IMR-90 (cell line): ENCODE results near the gene AGGF1. TPM values are rescaled to one million over a fixed set of nuclear protein-coding genes. Genes with fewer than 3 reads are reported as not detected.

ENCODE experiments used
- ATAC-seq: fragments of 200-7000 bp; cut with Tn5 transposase; 2 replicates; pipeline ENCODE4 v1.9.1; 2020; ENCODE audit warnings: low read depth, mild to moderate bottlenecking, moderate library complexity
- BruUV-seq: library from RNA; stranded (reverse); fragments of 400-500 nt; replicated peaks from 2 replicates; lab custom pipeline; 2021; lab: Mats Ljungman, UMichigan
- CTCF ChIA-PET: fragments of 300-600 bp; formaldehyde crosslinking; extraction: SDS; loops from one replicate; lab custom pipeline; 2021; ENCODE audit warnings: antibody characterized with exemption; lab: Yijun Ruan, JAX
- POLR2A ChIA-PET: fragments of 300-600 bp; sonication (Branson Sonifier 250); formaldehyde crosslinking; loops from one replicate; lab custom pipeline; 2022; ENCODE audit warnings: antibody characterized with exemption; ENCODE audit not compliant: unreplicated experiment; lab: Charles Lee
- DNase-seq: peaks from one replicate; pipeline ENCODE4 v3.0.0; 2013
- H2AFZ ChIP-seq: replicated peaks from 2 replicates; pipeline ENCODE3; 2013; ENCODE audit warnings: low read length, mild to moderate bottlenecking; ENCODE audit not compliant: poor library complexity
- H2AK5ac ChIP-seq: 2 replicates; pipeline ENCODE4 v1.6.1; 2013; ENCODE audit warnings: low read depth, low read length, inconsistent platforms
- H2AK9ac ChIP-seq: replicated peaks from 2 replicates; pipeline ENCODE3; 2013; ENCODE audit warnings: mild to moderate bottlenecking, low read depth, low read length, moderate library complexity; ENCODE audit not compliant: poor library complexity
- H2BK120ac ChIP-seq: 2 replicates; pipeline ENCODE4 v1.6.1; 2013; ENCODE audit warnings: low read depth, low read length, inconsistent platforms
- H2BK15ac ChIP-seq: 3 replicates; pipeline ENCODE4 v1.6.1; 2013; ENCODE audit warnings: low read depth, low read length, inconsistent platforms
- H2BK20ac ChIP-seq: 2 replicates; pipeline ENCODE4 v1.6.1; 2013; ENCODE audit warnings: low read depth, mild to moderate bottlenecking, inconsistent platforms, low read length, moderate library complexity
- H2BK5ac ChIP-seq: 2 replicates; pipeline ENCODE4 v1.6.1; 2013; ENCODE audit warnings: mild to moderate bottlenecking, low read depth, low read length, inconsistent platforms; ENCODE audit not compliant: poor library complexity, severe bottlenecking
- H3K14ac ChIP-seq: replicated peaks from 2 replicates; pipeline ENCODE4 v1.6.1; 2013; ENCODE audit warnings: low read depth, low read length, inconsistent platforms
- H3K18ac ChIP-seq: 2 replicates; pipeline ENCODE4 v1.6.1; 2013; ENCODE audit warnings: low read depth, low read length, control low read depth
- H3K23ac ChIP-seq: 2 replicates; pipeline ENCODE4 v1.6.1; 2013; ENCODE audit warnings: low read depth, low read length, inconsistent platforms
- H3K27ac ChIP-seq: 2 replicates; pipeline ENCODE4 v1.5.1; 2013; ENCODE audit warnings: mild to moderate bottlenecking, control low read depth, low read length; ENCODE audit not compliant: insufficient read depth
- H3K27me3 ChIP-seq: 2 replicates; pipeline ENCODE4 v1.6.1; 2013; ENCODE audit warnings: low read length; ENCODE audit not compliant: control insufficient read depth, insufficient read depth
- H3K36me3 ChIP-seq: 2 replicates; pipeline ENCODE4 v1.6.1; 2013; ENCODE audit warnings: low read length, mixed read lengths; ENCODE audit not compliant: control insufficient read depth, insufficient read depth
- H3K4ac ChIP-seq: 2 replicates; pipeline ENCODE4 v1.6.1; 2013; ENCODE audit warnings: low read depth, low read length, inconsistent platforms
- H3K4me1 ChIP-seq: 2 replicates; pipeline ENCODE4 v1.6.1; 2013; ENCODE audit warnings: low read length, mixed read lengths; ENCODE audit not compliant: control insufficient read depth, insufficient read depth
- H3K4me2 ChIP-seq: 2 replicates; pipeline ENCODE4 v1.6.1; 2013; ENCODE audit warnings: low read depth, mild to moderate bottlenecking, control low read depth, low read length, moderate library complexity
- H3K4me3 ChIP-seq: 2 replicates; pipeline ENCODE4 v1.5.1; 2013; ENCODE audit warnings: low read depth, mild to moderate bottlenecking, control low read depth, low read length, moderate library complexity; ENCODE audit not compliant: insufficient read depth
- H3K56ac ChIP-seq: 2 replicates; pipeline ENCODE4 v1.6.1; 2013; ENCODE audit warnings: low read length, inconsistent platforms; ENCODE audit not compliant: insufficient read depth; ENCODE audit errors: extremely low read depth
- H3K79me1 ChIP-seq, 2 experiments: 2 replicates each; pipeline ENCODE4 v1.6.1; 2013; ENCODE audit warnings: low read length in 2 of 2, inconsistent platforms in 1 of 2, low read depth in 1 of 2
- H3K9ac ChIP-seq: 2 replicates; pipeline ENCODE4 v1.6.1; 2013; ENCODE audit warnings: low read depth, low read length, control low read depth
- H3K9me1 ChIP-seq: 2 replicates; pipeline ENCODE4 v1.6.1; 2013; ENCODE audit warnings: low read length, inconsistent platforms; ENCODE audit not compliant: insufficient read depth
- H3K9me3 ChIP-seq: 2 replicates; pipeline ENCODE4 v1.6.1; 2013; ENCODE audit warnings: low read length; ENCODE audit not compliant: control insufficient read depth, insufficient read depth
- H4K20me1 ChIP-seq: 2 replicates; pipeline ENCODE4 v1.6.1; 2013; ENCODE audit warnings: low read length, inconsistent platforms; ENCODE audit not compliant: insufficient read depth
- H4K5ac ChIP-seq: 2 replicates; pipeline ENCODE4 v1.6.1; 2013; ENCODE audit warnings: mild to moderate bottlenecking, low read depth, low read length, control low read depth
- H4K8ac ChIP-seq, 2 experiments: 2 replicates each; pipeline ENCODE4 v1.6.1; 2013; ENCODE audit warnings: low read depth in 2 of 2, low read length in 2 of 2, control low read depth in 1 of 2, inconsistent platforms in 1 of 2
- H4K91ac ChIP-seq: 2 replicates; pipeline ENCODE4 v1.6.1; 2013; ENCODE audit warnings: low read depth, low read length, inconsistent platforms; ENCODE audit not compliant: insufficient read depth
- MXI1 ChIP-seq: IDR thresholded peaks from 2 replicates; pipeline ENCODE4 v1.6.1; 2012; ENCODE audit warnings: low read depth, mild to moderate bottlenecking, low read length, moderate library complexity, borderline replicate concordance
- POLR2A ChIP-seq: IDR thresholded peaks from 2 replicates; pipeline ENCODE4 v1.6.1; 2012; ENCODE audit warnings: mild to moderate bottlenecking, low read depth, low read length
- RCOR1 ChIP-seq: IDR thresholded peaks from 2 replicates; pipeline ENCODE4 v1.6.1; 2012; ENCODE audit warnings: mild to moderate bottlenecking, low read length, improper control_type of control experiment; ENCODE audit not compliant: insufficient replicate concordance
- RFX5 ChIP-seq: IDR thresholded peaks from 2 replicates; pipeline ENCODE4 v1.8.0; 2012; ENCODE audit warnings: low read depth, mild to moderate bottlenecking, low read length, moderate library complexity
- USF2 ChIP-seq: fragments of 150-350 bp; IDR thresholded peaks from 2 replicates; pipeline ENCODE4 v1.6.1; 2017; ENCODE audit warnings: mild to moderate bottlenecking, antibody characterized with exemption, low read length, low read depth
- WGBS, 2 experiments: methylation state at CpG; one replicate each; pipeline versions ENCODE4 v1.1.5 to v1.1.7; 2013; ENCODE audit warnings: missing lambda C conversion rate in 2 of 2; ENCODE audit not compliant: insufficient read length in 1 of 2; ENCODE audit errors: extremely low coverage in 2 of 2; 5-methylcytosine and 5-hydroxymethylcytosine counted together
- dilution Hi-C: fragments of 300-500 bp; cut with HindIII; formaldehyde crosslinking; loops from one replicate; pipeline ENCODE4 v1.14.3; 2018; ENCODE audit warnings: low sequenced_read_pairs; ENCODE audit not compliant: unreplicated experiment
- in situ Hi-C: fragments of 300-500 bp; cut with MboI; formaldehyde crosslinking; loops from 3 replicates; pipeline ENCODE4 v1.14.3; 2019; ENCODE audit warnings: low sequenced_read_pairs, inconsistent platforms, mixed read lengths
- intact Hi-C: fragments of 100-400 bp; cut with micrococcal nuclease; formaldehyde crosslinking; loops from 2 replicates; pipeline ENCODE4 v1.10.0; 2022
- polyA plus RNA-seq, 3 experiments: library from polyadenylated mRNA; depleted of rRNA; stranded (reverse); fragments of >200 nt; gene quantifications; 2 replicates each; pipeline ENCODE4 v1.2.3, GENCODE V29; 2012; ENCODE audit warnings: low replicate concordance in 1 of 3
- total RNA-seq: library from RNA; depleted of rRNA; stranded (reverse); fragments of >200 nt; gene quantifications from 2 replicates; pipeline ENCODE4 v1.2.3, GENCODE V29; 2012

Gene AGGF1
- total and polyA plus RNA-seq, 2 of the 4 experiments (the other 2 are of a cell fraction), result 7.3 to 8.4 TPM

GRCh38 chr5:77073667-77074066, 43.5 kb downstream of the AGGF1 start:
- Histone ChIP-seq H3K9me1 (peaks cover 7% of the 10 kb centered on the region; the same call in 1 of the 2 replicates), H3K36me3 (peaks cover 3% of the 10 kb centered on the region), H2BK20ac (no peak overlapping the region), H2BK120ac (no peak overlapping the region), H4K20me1 (no peaks in the 10 kb centered on the region), H3K56ac (no peak overlapping the region), H4K91ac (no peak overlapping the region), H3K9me3 (no peaks in the 10 kb centered on the region), H3K23ac (no peak overlapping the region), H3K4me2 (no peak overlapping the region), H3K27ac (no peak overlapping the region), H3K18ac (no peak overlapping the region), H3K4ac (no peak overlapping the region), H4K5ac (no peak overlapping the region), H3K14ac (no peak overlapping the region), H3K27me3 (no peaks in the 10 kb centered on the region), H3K4me1 (no peaks in the 10 kb centered on the region; the same call in 1 of the 2 replicates), H2BK15ac (no peak overlapping the region), H4K8ac (no peak overlapping the region), H2AFZ (no peak overlapping the region), H2BK5ac (no peak overlapping the region), H2AK9ac (no peak overlapping the region), H3K9ac (no peak overlapping the region), H2AK5ac (no peak overlapping the region), H3K79me1 (no peaks in the 10 kb centered on the region), H3K4me3 (no peak overlapping the region)
- in situ Hi-C loops (no loop called here), intact Hi-C loops (loop anchor here (5.0 kb wide), 1 partner anchor 419 kb away; the partner anchor contains the start of gene WDR41), dilution Hi-C loops (no loop called here)
- no TSS peak for BruUV-seq
- POLR2A ChIA-PET, result no interaction called here
- WGBS, 2 experiments, result 80% methylated on average over 1 of the region's 2 CpGs; no CpG with 5 or more reads in 1 of the 2 experiments
- TF ChIP-seq USF2, result no peak
- peak; percentile 18 for TF ChIP-seq RCOR1
- no peak for TF ChIP-seq RFX5
- TF ChIP-seq MXI1, result peak; percentile 49; the same call in 1 of the 2 replicates
- no peak for TF ChIP-seq POLR2A
- DNase-seq, result peak; percentile 82
- peak; percentile 82 for ATAC-seq
- CTCF ChIA-PET, result no interaction called here
